ENCODE results near the gene CMTM1.
A peak's percentile ranks its signal among the peaks of the same experiment; 100 is the strongest.

The CMTM1 gene

GRCh38 chr16:66598111-66598510 lies 31.9 kb downstream of the CMTM1 start:
- TF ChIP-seq PAX5 (IDR thresholded peaks at IDR 0.05; ENCODE audit: insufficient read depth, low read length, severe bottlenecking) (no peak), TAF1 (IDR thresholded peaks at IDR 0.05; ENCODE audit: low read depth, low read length) (no peak), SPI1 (IDR thresholded peaks at IDR 0.05; ENCODE audit: low read depth, low read length) (no peak), POLR2AphosphoS5 (IDR thresholded peaks at IDR 0.05; ENCODE audit: low read depth, low read length) (no peak), POU2F2 (IDR thresholded peaks at IDR 0.05; ENCODE audit: low read depth, low read length) (no peak), POLR2A (IDR thresholded peaks at IDR 0.05; ENCODE audit: low read depth, low read length) (no peak)
- FAIRE-seq (no peak), DNase-seq (ENCODE audit: insufficient read length, low spot score) (no peak)

GRCh38 chr16:66599726-66600125 lies 33.5 kb downstream of the CMTM1 start:
- no peak for TF ChIP-seq POLR2AphosphoS5 (IDR thresholded peaks at IDR 0.05; ENCODE audit: low read depth, low read length)
- TF ChIP-seq TAF1 (IDR thresholded peaks at IDR 0.05; ENCODE audit: low read depth, low read length): no peak
- TF ChIP-seq POU2F2 (IDR thresholded peaks at IDR 0.05; ENCODE audit: low read depth, low read length): no peak
- no peak for TF ChIP-seq PAX5 (IDR thresholded peaks at IDR 0.05; ENCODE audit: insufficient read depth, low read length, severe bottlenecking)
- no peak for TF ChIP-seq SPI1 (IDR thresholded peaks at IDR 0.05; ENCODE audit: low read depth, low read length)
- no peak for TF ChIP-seq POLR2A (IDR thresholded peaks at IDR 0.05; ENCODE audit: low read depth, low read length)
- FAIRE-seq: no peak

GRCh38 chr16:66600477-66600876 lies 34.2 kb downstream of the CMTM1 start:
- DNase-seq (ENCODE audit: insufficient read length, low spot score) (no peak), FAIRE-seq (no peak)
- TF ChIP-seq POLR2AphosphoS5 (IDR thresholded peaks at IDR 0.05; ENCODE audit: low read depth, low read length): no peak
- TF ChIP-seq POLR2A (IDR thresholded peaks at IDR 0.05; ENCODE audit: low read depth, low read length): no peak
- TF ChIP-seq PAX5 (IDR thresholded peaks at IDR 0.05; ENCODE audit: insufficient read depth, low read length, severe bottlenecking): no peak
- TF ChIP-seq TAF1 (IDR thresholded peaks at IDR 0.05; ENCODE audit: low read depth, low read length): no peak
- TF ChIP-seq SPI1 (IDR thresholded peaks at IDR 0.05; ENCODE audit: low read depth, low read length): no peak
- TF ChIP-seq POU2F2 (IDR thresholded peaks at IDR 0.05; ENCODE audit: low read depth, low read length): no peak

More at GRCh38 chr16:66599726-66600125, 33.5 kb downstream of the CMTM1 start:
- DNase-seq (ENCODE audit: insufficient read length, low spot score): no peak

GRCh38 chr16:66601471-66601870 lies 35.2 kb downstream of the CMTM1 start:
- FAIRE-seq (no peak), DNase-seq (ENCODE audit: insufficient read length, low spot score) (no peak)
- no peak for TF ChIP-seq POLR2A (IDR thresholded peaks at IDR 0.05; ENCODE audit: low read depth, low read length)
- TF ChIP-seq POU2F2 (IDR thresholded peaks at IDR 0.05; ENCODE audit: low read depth, low read length): no peak
- no peak for TF ChIP-seq SPI1 (IDR thresholded peaks at IDR 0.05; ENCODE audit: low read depth, low read length)
- no peak for TF ChIP-seq POLR2AphosphoS5 (IDR thresholded peaks at IDR 0.05; ENCODE audit: low read depth, low read length)
- TF ChIP-seq PAX5 (IDR thresholded peaks at IDR 0.05; ENCODE audit: insufficient read depth, low read length, severe bottlenecking): no peak

- peak; percentile 98 for FAIRE-seq
- peak; percentile 47 for DNase-seq (ENCODE audit: insufficient read length, low spot score)
- peak; percentile 38; the same call in 1 of the 2 replicates for TF ChIP-seq POLR2A (IDR thresholded peaks at IDR 0.05; ENCODE audit: low read depth, low read length)
- TF ChIP-seq POU2F2 (IDR thresholded peaks at IDR 0.05; ENCODE audit: low read depth, low read length): 0 out of 2 replicates have a peak, but pooled peaks have one; percentile 46
- TF ChIP-seq TAF1 (IDR thresholded peaks at IDR 0.05; ENCODE audit: low read depth, low read length): 0 out of 2 replicates have a peak, but pooled peaks have one; percentile 33
- no peak for TF ChIP-seq SPI1 (IDR thresholded peaks at IDR 0.05; ENCODE audit: low read depth, low read length)
Observed at GRCh38 chr16:66603537-66604375, 37.5 kb downstream of the CMTM1 start.

- DNase-seq (ENCODE audit: insufficient read length, low spot score) (peak; percentile 80), FAIRE-seq (peak; percentile 16)
- TF ChIP-seq POU2F2 (IDR thresholded peaks at IDR 0.05; ENCODE audit: low read depth, low read length): no peak
Observed at GRCh38 chr16:66604376-66605176, 38.3 kb downstream of the CMTM1 start, which contains the start of gene CMTM3. TSS of gene CMTM3 (plus strand) at chr16:66604704. CDS start at chr16:66604806, 102 bp downstream.

- no peak for TF ChIP-seq PAX5 (IDR thresholded peaks at IDR 0.05; ENCODE audit: insufficient read depth, low read length, severe bottlenecking)
- TF ChIP-seq POU2F2 (IDR thresholded peaks at IDR 0.05; ENCODE audit: low read depth, low read length): 0 out of 2 replicates have a peak, but pooled peaks have one; percentile 13
- no peak for DNase-seq (ENCODE audit: insufficient read length, low spot score)
- no peak for FAIRE-seq
Observed at GRCh38 chr16:66605177-66605978, 39.1 kb downstream of the CMTM1 start.

GRCh38 chr16:66605979-66606751 lies 39.9 kb downstream of the CMTM1 start:
- FAIRE-seq (peak; percentile 81), DNase-seq (ENCODE audit: insufficient read length, low spot score) (no peak)
- TF ChIP-seq TAF1 (IDR thresholded peaks at IDR 0.05; ENCODE audit: low read depth, low read length) (no peak), SPI1 (IDR thresholded peaks at IDR 0.05; ENCODE audit: low read depth, low read length) (peak; percentile 80), PAX5 (IDR thresholded peaks at IDR 0.05; ENCODE audit: insufficient read depth, low read length, severe bottlenecking) (peak; percentile 52)
